Measurements from ENCODE around the gene HSPE1. TPM values are rescaled to one million over a fixed set of nuclear protein-coding genes. Genes with fewer than 3 reads are reported as not detected.

The HSPE1 gene
- polyA plus RNA-seq, 3 donors, result 25.2 to 46.2 (median 44.9) TPM

Small RNAs within 50 kb of the gene (small RNA-seq; reads per million reads assigned to genes)
- not detected for gene AC020550.1 (ENCODE audit: insufficient read length, low read depth)

Other genes with a start within 250 kb of the HSPE1 start
- 10 to 100 TPM; 55.7 to 91.9 (median 64.9) TPM for gene ANKRD44, start 189.6 kb upstream of the HSPE1 start, polyA plus RNA-seq
- gene SF3B1, start 65.4 kb upstream of the HSPE1 start, polyA plus RNA-seq, result 100 to 1,000 TPM; 105 to 494 (median 152) TPM
- gene COQ10B, start 46.8 kb upstream of the HSPE1 start, polyA plus RNA-seq, result 10 to 100 TPM in 2 of 3 donors, 1 to 10 TPM in 1; 6.7 to 46.6 (median 38.3) TPM
- 10 to 100 TPM; 42.7 to 62.1 (median 44.5) TPM for gene HSPD1, start 539 bp upstream of the HSPE1 start, polyA plus RNA-seq
- 10 to 100 TPM; 14.8 to 32.4 (median 30.4) TPM for gene MOB4, start 15.7 kb downstream of the HSPE1 start, polyA plus RNA-seq
- under 1 TPM in 1 of 3 donors, not detected in 2; 0.02 TPM for gene RFTN2, start 175.2 kb downstream of the HSPE1 start, polyA plus RNA-seq
- gene MARS2, start 205.0 kb downstream of the HSPE1 start, polyA plus RNA-seq, result 1 to 10 TPM in 1 of 3 donors, under 1 TPM in 2; 0.66 to 1.3 (median 0.93) TPM